ENCODE measurements around the gene TMEM143.
A peak's percentile ranks its signal among the peaks of the same experiment; 100 is the strongest.
"Not testable (repeated sequence)": the region's sequence is repeated elsewhere in the genome, so short reads cannot be mapped to it uniquely, and the experiment has no call there.

The TMEM143 gene

GRCh38 chr19:48321622-48322591 is 41.8 kb downstream of the TMEM143 start:
- H3K27ac ChIP-seq = peak overlapping the region; percentile 99
- CTCF ChIA-PET = no interaction called here
- TF ChIP-seq CTCF (conservative IDR thresholded peaks at IDR 0.05; ENCODE audit: low read depth) = no peak
- POLR2A ChIA-PET (ENCODE audit: low non-redundant PET) = interaction anchor here (0.5 to 1.4 kb wide), 5 partner anchors 11 to 1428 kb away, joined by 3 to 13 read pairs (median 3); no protein-coding TSS in a partner anchor
- DNase-seq (ENCODE audit: low spot score) = peak; percentile 97

GRCh38 chr19:48321372-48321621 is 42.4 kb downstream of the TMEM143 start:
- DNase-seq (ENCODE audit: low spot score) = peak; percentile 96
- peak overlapping the region; percentile 99 for H3K27ac ChIP-seq
- TF ChIP-seq CTCF (conservative IDR thresholded peaks at IDR 0.05; ENCODE audit: low read depth) = no peak
- ChIA-PET POLR2A (ENCODE audit: low non-redundant PET) (interaction anchor here (0.5 to 1.4 kb wide), 5 partner anchors 11 to 291 kb away, joined by 3 to 13 read pairs (median 3); no protein-coding TSS in a partner anchor), CTCF (no interaction called here)

DNA sequence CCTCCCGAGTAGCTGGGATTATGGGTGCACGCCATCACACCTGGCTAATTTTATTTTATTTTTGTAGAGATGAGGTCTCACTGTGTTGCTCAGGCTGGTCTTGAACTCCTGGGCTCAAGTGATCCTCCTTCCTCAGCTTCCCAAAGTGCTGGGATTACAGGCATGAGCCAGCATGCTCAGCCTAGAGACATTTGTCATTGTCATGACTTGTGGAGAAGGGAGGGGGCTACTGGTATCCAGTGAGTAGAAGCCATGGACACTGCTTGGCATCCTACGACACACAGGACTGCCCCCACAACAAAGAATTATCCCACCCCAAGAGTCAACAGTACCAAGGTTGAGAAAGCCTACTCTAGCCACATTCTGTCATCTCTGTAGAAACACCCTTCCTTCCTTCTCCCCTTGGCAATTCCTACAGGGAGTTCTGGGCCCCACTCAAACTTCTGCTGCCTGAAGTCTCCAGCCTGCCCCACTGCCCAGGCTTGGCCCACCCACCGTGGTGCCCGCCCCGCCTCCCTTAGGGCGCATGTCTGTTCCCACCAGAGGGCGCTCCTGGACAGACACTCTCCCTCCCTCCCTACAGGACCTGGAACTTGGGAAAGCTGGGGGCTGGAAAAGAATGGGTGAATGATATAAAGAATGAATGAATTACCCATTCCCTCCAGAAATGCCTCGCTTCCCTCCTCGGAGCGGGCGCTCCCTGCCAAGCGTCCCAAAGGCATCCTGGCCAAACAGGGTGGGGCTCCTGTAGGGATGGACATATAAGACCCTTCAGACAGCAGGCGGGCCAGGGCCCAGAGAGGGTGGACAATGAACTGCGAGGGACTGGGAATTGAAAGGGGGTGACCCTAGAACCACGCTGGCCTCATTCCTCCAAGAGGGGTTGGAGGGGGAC is 43.8 kb downstream of the TMEM143 start:
- peak; percentile 85 for TF ChIP-seq CTCF (conservative IDR thresholded peaks at IDR 0.05; ENCODE audit: low read depth)
- ChIA-PET CTCF (interaction anchor here (0.5 to 1.5 kb wide), 13 partner anchors 11 to 749 kb away, joined by 3 to 17 read pairs (median 3); no protein-coding TSS in a partner anchor), POLR2A (ENCODE audit: low non-redundant PET) (no interaction called here)
- peak; percentile 76 for DNase-seq (ENCODE audit: low spot score)
- H3K27ac ChIP-seq = peak overlapping the region; percentile 99

DNA sequence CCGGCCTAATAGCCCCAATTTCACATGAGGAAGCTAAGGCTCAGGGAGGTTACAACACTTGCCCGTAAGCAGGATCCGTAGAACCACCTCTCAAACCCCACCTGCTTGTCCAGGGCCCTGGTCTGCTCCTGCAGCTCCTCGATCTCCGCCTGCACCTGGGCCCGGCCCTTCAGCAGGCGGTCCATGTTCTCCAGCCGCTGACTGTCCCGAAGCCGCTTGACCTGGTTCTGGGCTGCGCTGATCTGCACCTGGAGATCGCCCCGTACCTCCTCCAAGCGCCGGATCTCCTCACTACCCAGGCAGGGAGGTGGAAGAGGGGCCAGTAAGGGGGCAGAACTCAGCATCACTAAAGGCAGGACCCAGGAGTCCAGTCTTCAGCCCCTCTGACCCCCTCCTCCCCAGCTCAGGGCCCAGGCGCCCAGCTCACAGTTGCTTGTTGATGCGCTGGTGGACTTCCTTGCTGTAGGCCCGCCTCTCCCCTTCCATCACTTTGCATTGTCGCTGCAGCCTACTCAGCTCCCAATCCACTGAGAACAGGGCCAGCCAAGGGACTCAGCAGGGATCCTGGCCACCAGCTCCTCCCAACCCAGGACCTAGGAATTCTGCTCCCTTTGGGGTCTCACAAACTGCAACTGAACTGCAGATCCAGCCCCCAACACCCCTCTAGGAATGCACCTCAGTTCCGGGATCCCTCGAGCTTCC is 45.3 kb downstream of the TMEM143 start:
- no peak for TF ChIP-seq CTCF (conservative IDR thresholded peaks at IDR 0.05; ENCODE audit: low read depth)
- POLR2A ChIA-PET (ENCODE audit: low non-redundant PET) = interaction anchor here (1.0 kb wide), 1 partner anchor 14 kb away, joined by 3 read pairs; no protein-coding TSS in a partner anchor
- CTCF ChIA-PET = interaction anchor here (0.5 to 1.9 kb wide), 4 partner anchors 16 to 235 kb away, joined by 3 to 6 read pairs (median 4); partner anchors contain the start of gene KDELR1
- H3K27ac ChIP-seq = peak overlapping the region; percentile 59; the same call in 1 of the 2 replicates
- no peak for DNase-seq (ENCODE audit: low spot score)

GRCh38 chr19:48317708-48317960 is 46.1 kb downstream of the TMEM143 start:
- H3K27ac ChIP-seq = peak overlapping the region; percentile 59
- CTCF ChIA-PET = interaction anchor here (1.2 to 1.9 kb wide), 2 partner anchors 17 to 73 kb away, joined by 3 to 6 read pairs; partner anchors contain the start of gene KDELR1
- not testable (repeated sequence) for DNase-seq (ENCODE audit: low spot score)
- POLR2A ChIA-PET (ENCODE audit: low non-redundant PET) = interaction anchor here (1.0 kb wide), 1 partner anchor 15 kb away, joined by 3 read pairs; no protein-coding TSS in a partner anchor

DNA sequence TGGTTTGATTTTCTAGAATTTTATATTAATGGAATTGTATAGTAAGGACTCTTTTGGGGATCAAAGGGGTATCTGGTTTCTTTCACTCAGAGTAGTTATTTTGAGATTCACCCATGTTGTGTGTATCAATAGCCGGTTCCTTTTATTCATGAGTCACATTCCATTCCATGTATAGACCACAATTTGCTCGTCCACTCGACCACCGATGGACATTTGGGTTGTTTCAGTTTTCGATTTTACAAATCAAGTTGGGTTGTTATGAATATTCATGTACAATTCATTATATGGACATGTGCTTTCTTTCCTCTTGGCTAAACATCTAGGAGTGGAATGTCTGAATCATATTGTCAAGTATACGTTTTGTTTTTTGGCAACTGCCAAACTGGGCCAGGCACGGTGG is 48.0 kb downstream of the TMEM143 start:
- no peak for DNase-seq (ENCODE audit: low spot score)
- POLR2A ChIA-PET (ENCODE audit: low non-redundant PET) = no interaction called here
- TF ChIP-seq CTCF (conservative IDR thresholded peaks at IDR 0.05; ENCODE audit: low read depth) = no peak
- no peak overlapping the region for H3K27ac ChIP-seq
- CTCF ChIA-PET = no interaction called here

Data from RWPE1 (cell line).